Measurements from ENCODE around the gene FGF23. TPM values are rescaled to one million over a fixed set of nuclear protein-coding genes. Genes with fewer than 3 reads are reported as not detected.
"Not testable (repeated sequence)": the region's sequence is repeated elsewhere in the genome, so short reads cannot be mapped to it uniquely, and the experiment has no call there.

The FGF23 gene
- total and polyA plus RNA-seq, 2 donors (not counting 1 experiment from before 2014, with no cell fraction given) = not detected

DNA sequence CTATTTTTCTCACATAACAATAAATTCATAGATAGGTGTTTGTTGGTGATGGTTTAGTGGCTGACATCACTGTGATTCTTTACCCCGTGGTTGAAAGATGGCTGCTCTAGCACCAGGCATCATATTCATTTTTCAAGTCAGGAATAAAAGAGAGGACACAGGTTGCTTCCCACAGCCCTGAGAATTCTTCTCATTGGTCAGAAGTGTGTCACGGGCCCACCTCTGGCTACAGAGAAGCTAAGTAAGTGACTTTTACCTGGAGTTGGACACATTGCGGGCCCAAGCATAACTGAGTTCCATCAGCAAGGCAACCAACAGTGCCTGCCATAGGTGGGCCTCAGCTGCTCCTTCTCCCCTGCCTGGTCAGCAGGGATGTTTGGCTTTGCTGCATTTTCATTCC lies 27.6 kb upstream of the FGF23 start:
- no peaks in the 10 kb centered on the region for H4K20me1 ChIP-seq (ENCODE audit: control insufficient read depth, extremely low read depth, insufficient read depth, low read length)
- DNase-seq (ENCODE audit: low read depth in 2 of 2) = no peak
- H3K4me2 ChIP-seq (ENCODE audit: extremely low read depth, insufficient read depth, low read length) = no peak overlapping the region
- H3K4me3 ChIP-seq (replicated peaks in 1 of 4; ENCODE audit: control extremely low read depth in 1 of 4, insufficient read depth in 1 of 4, low read depth in 3 of 4, low read length in 4 of 4) = no peak overlapping the region
- no peaks in the 10 kb centered on the region for H3K27me3 ChIP-seq (ENCODE audit: control insufficient read depth, insufficient read depth, low read length)
- H3K9ac ChIP-seq (ENCODE audit: insufficient read depth, low read length) = no peak overlapping the region
- H3K36me3 ChIP-seq (ENCODE audit: control insufficient read depth, insufficient read depth, low read length) = no peaks in the 10 kb centered on the region
- H3K4me1 ChIP-seq (ENCODE audit: control insufficient read depth, extremely low read depth, insufficient read depth, low read length) = no peaks in the 10 kb centered on the region
- H3K9me3 ChIP-seq (ENCODE audit: control insufficient read depth, insufficient read depth, low read depth, low read length) = no peaks in the 10 kb centered on the region
- H2AFZ ChIP-seq (ENCODE audit: low read length) = no peak overlapping the region
- no peaks in the 10 kb centered on the region for H3K79me2 ChIP-seq (ENCODE audit: control insufficient read depth, insufficient read depth, low read length)
- no peak overlapping the region for H3K27ac ChIP-seq (ENCODE audit: insufficient read depth, low read length)
- TF ChIP-seq, protein P1, sequence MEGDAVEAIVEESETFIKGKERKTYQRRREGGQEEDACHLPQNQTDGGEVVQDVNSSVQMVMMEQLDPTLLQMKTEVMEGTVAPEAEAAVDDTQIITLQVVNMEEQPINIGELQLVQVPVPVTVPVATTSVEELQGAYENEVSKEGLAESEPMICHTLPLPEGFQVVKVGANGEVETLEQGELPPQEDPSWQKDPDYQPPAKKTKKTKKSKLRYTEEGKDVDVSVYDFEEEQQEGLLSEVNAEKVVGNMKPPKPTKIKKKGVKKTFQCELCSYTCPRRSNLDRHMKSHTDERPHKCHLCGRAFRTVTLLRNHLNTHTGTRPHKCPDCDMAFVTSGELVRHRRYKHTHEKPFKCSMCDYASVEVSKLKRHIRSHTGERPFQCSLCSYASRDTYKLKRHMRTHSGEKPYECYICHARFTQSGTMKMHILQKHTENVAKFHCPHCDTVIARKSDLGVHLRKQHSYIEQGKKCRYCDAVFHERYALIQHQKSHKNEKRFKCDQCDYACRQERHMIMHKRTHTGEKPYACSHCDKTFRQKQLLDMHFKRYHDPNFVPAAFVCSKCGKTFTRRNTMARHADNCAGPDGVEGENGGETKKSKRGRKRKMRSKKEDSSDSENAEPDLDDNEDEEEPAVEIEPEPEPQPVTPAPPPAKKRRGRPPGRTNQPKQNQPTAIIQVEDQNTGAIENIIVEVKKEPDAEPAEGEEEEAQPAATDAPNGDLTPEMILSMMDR (conservative IDR thresholded peaks at IDR 0.05 in 1 of 2, IDR thresholded peaks at IDR 0.05 in 1 of 2; ENCODE audit: low read depth in 1 of 2, low read length in 2 of 2) = no peak
- no peak for TF ChIP-seq EZH2 (IDR thresholded peaks at IDR 0.05; ENCODE audit: low read length, missing control alignments)

- H3K4me1 ChIP-seq (ENCODE audit: control insufficient read depth, extremely low read depth, insufficient read depth, low read length); H3K4me3 ChIP-seq (replicated peaks in 1 of 4; ENCODE audit: control extremely low read depth in 1 of 4, insufficient read depth in 1 of 4, low read depth in 3 of 4, low read length in 4 of 4); H2AFZ ChIP-seq (ENCODE audit: low read length); H3K4me2 ChIP-seq (ENCODE audit: extremely low read depth, insufficient read depth, low read length); H3K9ac ChIP-seq (ENCODE audit: insufficient read depth, low read length); H4K20me1 ChIP-seq (ENCODE audit: control insufficient read depth, extremely low read depth, insufficient read depth, low read length); H3K36me3 ChIP-seq (ENCODE audit: control insufficient read depth, insufficient read depth, low read length); DNase-seq (ENCODE audit: low read depth in 2 of 2); H3K27ac ChIP-seq (ENCODE audit: insufficient read depth, low read length); H3K79me2 ChIP-seq (ENCODE audit: control insufficient read depth, insufficient read depth, low read length); H3K27me3 ChIP-seq (ENCODE audit: control insufficient read depth, insufficient read depth, low read length); H3K9me3 ChIP-seq (ENCODE audit: control insufficient read depth, insufficient read depth, low read depth, low read length): not testable (repeated sequence)
These were observed 25.5 kb upstream of the FGF23 start for GRCh38 chr12:4404877-4405637.

GRCh38 chr12:4402996-4403395 lies 23.5 kb upstream of the FGF23 start:
- Histone ChIP-seq H3K4me2 (ENCODE audit: extremely low read depth, insufficient read depth, low read length) (no peak overlapping the region), H3K9me3 (ENCODE audit: control insufficient read depth, insufficient read depth, low read depth, low read length) (no peaks in the 10 kb centered on the region), H2AFZ (ENCODE audit: low read length) (no peak overlapping the region), H3K4me1 (ENCODE audit: control insufficient read depth, extremely low read depth, insufficient read depth, low read length) (no peaks in the 10 kb centered on the region), H3K9ac (ENCODE audit: insufficient read depth, low read length) (no peak overlapping the region), H4K20me1 (ENCODE audit: control insufficient read depth, extremely low read depth, insufficient read depth, low read length) (no peaks in the 10 kb centered on the region), H3K27ac (ENCODE audit: insufficient read depth, low read length) (no peak overlapping the region), H3K36me3 (ENCODE audit: control insufficient read depth, insufficient read depth, low read length) (no peaks in the 10 kb centered on the region), H3K4me3 (replicated peaks in 1 of 4; ENCODE audit: control extremely low read depth in 1 of 4, insufficient read depth in 1 of 4, low read depth in 3 of 4, low read length in 4 of 4) (no peak overlapping the region), H3K27me3 (ENCODE audit: control insufficient read depth, insufficient read depth, low read length) (no peaks in the 10 kb centered on the region), H3K79me2 (ENCODE audit: control insufficient read depth, insufficient read depth, low read length) (no peaks in the 10 kb centered on the region)
- no peak for DNase-seq (ENCODE audit: low read depth in 2 of 2)
- TF ChIP-seq EZH2 (IDR thresholded peaks at IDR 0.05; ENCODE audit: low read length, missing control alignments) = no peak
- TF ChIP-seq, protein P1 (conservative IDR thresholded peaks at IDR 0.05 in 1 of 2, IDR thresholded peaks at IDR 0.05 in 1 of 2; ENCODE audit: low read depth in 1 of 2, low read length in 2 of 2) = no peak

Data from fibroblast of lung (primary cell).